ENCODE data around the gene SELENOM. TPM values are rescaled to one million over a fixed set of nuclear protein-coding genes. Genes with fewer than 3 reads are reported as not detected.

The SELENOM gene
- total RNA-seq, 1 donor = 97.9 TPM

GRCh38 chr22:31122532-31123291, 15.3 kb upstream of the SELENOM start, which contains the start of gene INPP5J:
TSS of gene INPP5J (plus strand) at chr22:31122966. CDS start at chr22:31123015, 49 bp downstream.
- peak within 1 kb of the TSS; percentile 52 for H3K4me3 ChIP-seq (ENCODE audit: low read depth, low read length)
- TF ChIP-seq CTCF (IDR thresholded peaks at IDR 0.05; ENCODE audit: insufficient read depth, low read length) = no peak
- peak; percentile 37 for DNase-seq (ENCODE audit: low read depth)

GRCh38 chr22:31122196-31122531, 14.8 kb upstream of the SELENOM start:
- H3K4me3 ChIP-seq (ENCODE audit: low read depth, low read length) = no peak overlapping the region
- DNase-seq (ENCODE audit: low read depth) = no peak
- TF ChIP-seq CTCF (IDR thresholded peaks at IDR 0.05; ENCODE audit: insufficient read depth, low read length) = no peak

GRCh38 chr22:31121403-31121802, 14.0 kb upstream of the SELENOM start:
- DNase-seq (ENCODE audit: low read depth) = no peak
- H3K4me3 ChIP-seq (ENCODE audit: low read depth, low read length) = no peak overlapping the region
- TF ChIP-seq CTCF (IDR thresholded peaks at IDR 0.05; ENCODE audit: insufficient read depth, low read length) = no peak

GRCh38 chr22:31120642-31121041, 13.3 kb upstream of the SELENOM start:
- TF ChIP-seq CTCF (IDR thresholded peaks at IDR 0.05; ENCODE audit: insufficient read depth, low read length) = no peak
- H3K4me3 ChIP-seq (ENCODE audit: low read depth, low read length) = no peak overlapping the region
- DNase-seq (ENCODE audit: low read depth) = no peak

- no peak for DNase-seq (ENCODE audit: low read depth)
- no peak overlapping the region for H3K4me3 ChIP-seq (ENCODE audit: low read depth, low read length)
- no peak for TF ChIP-seq CTCF (IDR thresholded peaks at IDR 0.05; ENCODE audit: insufficient read depth, low read length)
Observed at GRCh38 chr22:31120230-31120629, 12.9 kb upstream of the SELENOM start.

GRCh38 chr22:31119026-31119717, 11.8 kb upstream of the SELENOM start:
- no peak for DNase-seq (ENCODE audit: low read depth)
- no peak for TF ChIP-seq CTCF (IDR thresholded peaks at IDR 0.05; ENCODE audit: insufficient read depth, low read length)
- no peak overlapping the region for H3K4me3 ChIP-seq (ENCODE audit: low read depth, low read length)

Data from fibroblast of the aortic adventitia (primary cell).